ENCODE results near the gene CELSR1. TPM values are rescaled to one million over a fixed set of nuclear protein-coding genes. Genes with fewer than 3 reads are reported as not detected.

Gene CELSR1
- total and polyA plus RNA-seq, 2 of the 13 experiments (the other 11 are each of a cell fraction or from before 2014, with no cell fraction given): 0.78 to 1.8 TPM

GRCh38 chr22:46563381-46564083 is 26.1 kb upstream of the CELSR1 start (continued):
- 0 out of 2 replicates have a peak, but pooled peaks have one; percentile 29 for TF ChIP-seq ZNF512B (CRISPR knock-in tag; IDR thresholded peaks at IDR 0.05; ENCODE audit: borderline replicate concordance)
- no peak for TF ChIP-seq ISX (CRISPR knock-in tag; conservative IDR thresholded peaks at IDR 0.05)
- TF ChIP-seq KAT8 (CRISPR knock-in tag; IDR thresholded peaks at IDR 0.05): peak; percentile 43; the same call in 1 of the 2 replicates
- no peak for TF ChIP-seq THRA (CRISPR knock-in tag; IDR thresholded peaks at IDR 0.05; ENCODE audit: borderline replicate concordance)
- TF ChIP-seq THAP9 (CRISPR knock-in tag; IDR thresholded peaks at IDR 0.05; ENCODE audit: borderline replicate concordance): peak; percentile 66; the same call in 1 of the 2 replicates
- TF ChIP-seq ZNF766 (CRISPR knock-in tag; IDR thresholded peaks at IDR 0.05; ENCODE audit: borderline replicate concordance): 0 out of 2 replicates have a peak, but pooled peaks have one; percentile 24
- TF ChIP-seq ZNF883 (CRISPR knock-in tag; IDR thresholded peaks at IDR 0.05; ENCODE audit: not compliant biosample characterization): peak; percentile 70
- no peak for TF ChIP-seq RCOR2 (CRISPR knock-in tag; IDR thresholded peaks at IDR 0.05)
- TF ChIP-seq NR2C2 (CRISPR knock-in tag; IDR thresholded peaks at IDR 0.05; ENCODE audit: borderline replicate concordance): no peak
- 0 out of 2 replicates have a peak, but pooled peaks have one; percentile 75 for TF ChIP-seq ARNT2 (CRISPR knock-in tag; IDR thresholded peaks at IDR 0.05; ENCODE audit: low read depth)
- no peak for TF ChIP-seq HNRNPUL1 (IDR thresholded peaks at IDR 0.05; ENCODE audit: low read depth, low read length)
- TF ChIP-seq, protein P1, sequence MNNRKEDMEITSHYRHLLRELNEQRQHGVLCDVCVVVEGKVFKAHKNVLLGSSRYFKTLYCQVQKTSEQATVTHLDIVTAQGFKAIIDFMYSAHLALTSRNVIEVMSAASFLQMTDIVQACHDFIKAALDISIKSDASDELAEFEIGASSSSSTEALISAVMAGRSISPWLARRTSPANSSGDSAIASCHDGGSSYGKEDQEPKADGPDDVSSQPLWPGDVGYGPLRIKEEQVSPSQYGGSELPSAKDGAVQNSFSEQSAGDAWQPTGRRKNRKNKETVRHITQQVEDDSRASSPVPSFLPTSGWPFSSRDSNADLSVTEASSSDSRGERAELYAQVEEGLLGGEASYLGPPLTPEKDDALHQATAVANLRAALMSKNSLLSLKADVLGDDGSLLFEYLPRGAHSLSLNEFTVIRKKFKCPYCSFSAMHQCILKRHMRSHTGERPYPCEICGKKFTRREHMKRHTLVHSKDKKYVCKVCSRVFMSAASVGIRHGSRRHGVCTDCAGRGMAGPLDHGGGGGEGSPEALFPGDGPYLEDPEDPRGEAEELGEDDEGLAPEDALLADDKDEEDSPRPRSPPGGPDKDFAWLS (CRISPR knock-in tag; IDR thresholded peaks at IDR 0.05; ENCODE audit: borderline replicate concordance): 0 out of 2 replicates have a peak, but pooled peaks have one; percentile 43
- no peak for TF ChIP-seq AFF4 (CRISPR knock-in tag; IDR thresholded peaks at IDR 0.05)
- TF ChIP-seq RBM39 (IDR thresholded peaks at IDR 0.05; ENCODE audit: low read depth, low read length, poor library complexity, severe bottlenecking): peak; percentile 51
